GM18868 (cell line): ENCODE data around the gene ANKRD40.
"Not testable (repeated sequence)": the region's sequence is repeated elsewhere in the genome, so short reads cannot be mapped to it uniquely, and the experiment has no call there.

ENCODE experiments used
- ATAC-seq: cut with Tn5 transposase; IDR thresholded peaks from one replicate; pipeline ENCODE4 v1.9.1; 2021; ENCODE audit warnings: mild to moderate bottlenecking, moderate library complexity; ENCODE audit not compliant: unreplicated experiment

The ANKRD40 gene

DNA sequence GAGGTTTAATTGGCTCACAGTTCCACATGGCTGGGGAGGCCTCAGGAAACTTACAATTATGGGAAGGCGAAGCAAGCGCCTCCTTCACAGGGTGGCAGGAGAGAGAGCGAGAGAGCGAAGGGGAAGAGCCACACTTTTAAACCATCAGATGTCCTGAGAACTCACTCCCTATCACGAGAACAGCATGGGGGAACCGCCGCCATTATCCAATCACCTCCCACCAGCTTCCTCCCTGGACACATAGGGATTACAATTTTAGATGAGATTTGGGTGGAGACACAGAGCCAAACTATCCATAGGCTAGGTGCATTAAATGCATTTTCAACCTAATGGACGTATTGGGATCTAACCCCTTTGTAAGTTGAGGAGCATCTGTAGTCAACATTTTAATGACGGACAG, 4.9 kb upstream of the ANKRD40 start:
- ATAC-seq, result no peak

GRCh38 chr17:50710650-50711049, 2.9 kb upstream of the ANKRD40 start:
- ATAC-seq, result no peak

GRCh38 chr17:50710025-50710424, 2.3 kb upstream of the ANKRD40 start:
- ATAC-seq, result no peak

DNA sequence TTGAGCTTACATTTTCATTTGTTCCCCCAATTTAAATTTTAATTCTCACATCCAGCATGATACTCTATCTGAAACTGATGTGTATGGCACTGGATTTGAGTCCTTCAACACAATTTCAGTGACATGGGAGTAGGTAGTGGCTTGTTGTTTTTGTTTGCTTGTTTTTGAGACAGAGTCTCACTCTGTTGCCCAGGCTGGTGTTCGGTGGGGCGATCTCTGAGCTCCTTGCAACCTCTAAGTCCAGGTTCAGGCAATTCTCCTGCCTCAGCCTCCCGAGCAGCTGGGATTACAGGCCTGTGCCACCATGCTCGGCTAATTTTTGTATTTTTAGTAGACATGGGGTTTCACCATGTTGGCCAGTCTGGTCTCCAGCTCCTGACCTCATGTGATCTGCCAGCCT, 1.3 kb upstream of the ANKRD40 start:
- ATAC-seq, result not testable (repeated sequence)

DNA sequence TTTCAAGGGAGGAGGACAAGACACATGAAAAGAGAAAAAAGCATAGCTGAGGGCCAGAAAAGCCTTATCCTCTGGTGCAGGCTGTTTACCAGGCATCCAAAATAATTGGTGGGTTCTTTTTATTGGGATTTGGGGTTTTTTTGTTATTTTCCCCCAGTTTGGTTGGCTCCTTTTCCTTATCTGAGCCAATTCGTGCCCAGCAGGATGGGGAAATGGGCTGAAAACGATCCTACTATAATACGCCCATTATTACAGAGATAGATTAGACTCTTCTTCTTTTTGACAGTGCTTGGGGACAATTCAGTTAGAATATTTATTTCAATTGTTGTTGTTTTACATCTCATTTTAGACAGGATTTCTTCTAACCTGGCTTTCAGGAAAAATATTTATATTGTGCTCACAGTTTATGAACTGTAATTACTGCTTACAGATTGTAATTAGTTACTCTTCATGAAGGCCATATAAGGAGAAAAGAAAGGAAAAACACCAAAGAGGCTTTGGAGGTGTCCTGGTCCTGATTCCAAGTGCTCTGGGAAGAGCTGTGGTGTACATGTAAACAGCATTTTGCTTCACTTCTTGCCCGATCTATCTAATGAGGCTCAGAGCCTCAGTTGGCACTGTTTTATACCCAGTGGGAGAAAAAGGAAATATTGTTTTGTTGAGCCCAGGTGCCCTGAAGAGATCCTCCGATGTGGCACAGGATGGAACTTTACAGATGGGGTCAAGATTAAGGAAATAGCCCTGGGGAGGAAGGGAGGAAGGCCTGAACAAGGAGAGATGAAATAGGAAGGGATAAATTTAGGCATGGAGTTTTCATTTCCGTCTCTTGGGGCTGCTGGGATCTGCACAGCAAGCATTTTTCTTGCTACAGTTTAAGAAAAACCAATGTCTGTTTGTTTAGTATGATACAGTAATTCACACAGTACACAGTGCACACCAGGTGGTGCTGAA, 611 bp upstream of the ANKRD40 start:
- ATAC-seq, result no peak

DNA sequence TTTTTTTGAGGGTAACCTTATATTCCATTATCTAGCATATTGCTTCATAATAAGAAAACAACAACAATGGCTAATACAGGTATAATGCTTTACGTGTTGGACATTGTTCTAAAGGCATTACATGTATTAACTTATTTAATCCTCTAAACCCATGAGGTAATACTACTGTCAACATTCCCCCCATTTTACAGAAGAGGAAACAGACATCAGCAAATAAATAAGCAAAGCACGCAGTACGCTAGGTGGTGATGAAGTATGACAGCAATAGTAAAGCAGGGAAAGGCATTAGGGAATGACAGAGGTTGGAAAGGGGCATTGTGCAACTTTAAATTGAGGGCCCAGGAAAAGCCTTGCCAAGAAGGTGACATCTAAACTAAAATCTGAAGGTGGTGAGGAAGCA, 4.6 kb downstream of the ANKRD40 start:
- no peak for ATAC-seq

DNA sequence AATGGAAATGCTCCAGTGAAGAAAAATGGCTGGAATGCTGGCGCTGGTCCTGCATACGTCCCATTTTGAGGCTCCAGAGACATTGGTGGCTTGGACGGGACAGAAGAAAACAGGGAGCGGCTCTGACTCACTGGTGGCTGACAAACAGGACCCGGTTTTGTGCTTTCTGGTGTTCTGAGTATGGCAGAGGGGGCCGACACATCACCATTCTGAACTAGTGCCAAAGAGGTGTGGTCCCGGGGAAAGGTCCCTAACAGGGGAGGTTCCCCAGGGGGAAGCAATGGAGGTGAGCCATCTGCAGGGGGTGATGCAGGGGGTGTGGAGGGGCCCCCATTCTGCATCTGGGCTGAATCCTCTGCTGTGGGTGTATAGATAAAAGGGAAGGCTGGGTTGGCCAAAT, 8.3 kb downstream of the ANKRD40 start:
- no peak for ATAC-seq

GRCh38 chr17:50697663-50698272, 9.9 kb downstream of the ANKRD40 start:
- no peak for ATAC-seq

DNA sequence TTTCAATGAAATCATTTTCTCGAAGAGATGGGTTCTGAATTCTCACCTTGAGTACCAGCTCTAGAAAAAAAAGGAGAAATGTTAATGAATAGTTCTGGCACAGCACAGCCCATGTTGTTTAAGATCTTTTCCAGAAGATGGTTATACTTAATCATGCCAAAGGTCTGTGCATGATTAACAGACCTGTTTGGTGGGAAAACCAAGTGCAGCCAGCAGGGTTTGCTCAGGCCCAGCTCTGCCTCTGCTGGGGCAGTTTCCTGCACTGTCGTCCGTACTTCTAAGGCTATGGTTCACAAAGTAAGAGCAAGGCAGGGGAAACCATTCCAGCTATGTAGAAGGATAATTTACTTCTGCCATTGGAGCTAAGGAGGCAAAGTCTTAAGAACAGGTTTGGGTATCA, 10.7 kb downstream of the ANKRD40 start:
- ATAC-seq, result no peak

DNA sequence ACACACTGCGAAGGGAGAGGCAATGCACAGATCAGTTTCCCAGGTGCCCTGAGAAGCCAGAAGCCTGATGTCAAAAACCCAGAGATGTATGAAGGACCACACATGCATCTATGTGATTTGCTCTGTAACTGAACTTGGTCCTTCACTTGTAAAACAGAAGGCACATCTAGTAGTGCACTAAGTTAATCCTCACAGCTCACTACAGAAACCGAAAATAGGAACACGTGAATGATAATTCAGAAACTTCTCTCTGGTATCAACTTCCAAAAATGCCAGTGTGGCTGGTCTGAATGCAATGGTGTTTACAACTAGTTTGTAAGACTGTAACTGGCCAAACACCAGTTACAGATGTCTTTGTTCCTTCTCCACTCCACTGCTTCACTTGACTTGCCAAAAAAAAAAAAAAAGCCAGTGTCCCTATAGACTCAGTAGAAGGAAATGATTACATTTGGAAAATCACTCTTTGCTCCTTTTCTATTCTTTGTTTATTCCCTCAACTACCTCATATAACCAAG, 11.3 kb downstream of the ANKRD40 start:
- ATAC-seq, result no peak

GRCh38 chr17:50693036-50693682, 14.6 kb downstream of the ANKRD40 start:
- ATAC-seq, result no peak

DNA sequence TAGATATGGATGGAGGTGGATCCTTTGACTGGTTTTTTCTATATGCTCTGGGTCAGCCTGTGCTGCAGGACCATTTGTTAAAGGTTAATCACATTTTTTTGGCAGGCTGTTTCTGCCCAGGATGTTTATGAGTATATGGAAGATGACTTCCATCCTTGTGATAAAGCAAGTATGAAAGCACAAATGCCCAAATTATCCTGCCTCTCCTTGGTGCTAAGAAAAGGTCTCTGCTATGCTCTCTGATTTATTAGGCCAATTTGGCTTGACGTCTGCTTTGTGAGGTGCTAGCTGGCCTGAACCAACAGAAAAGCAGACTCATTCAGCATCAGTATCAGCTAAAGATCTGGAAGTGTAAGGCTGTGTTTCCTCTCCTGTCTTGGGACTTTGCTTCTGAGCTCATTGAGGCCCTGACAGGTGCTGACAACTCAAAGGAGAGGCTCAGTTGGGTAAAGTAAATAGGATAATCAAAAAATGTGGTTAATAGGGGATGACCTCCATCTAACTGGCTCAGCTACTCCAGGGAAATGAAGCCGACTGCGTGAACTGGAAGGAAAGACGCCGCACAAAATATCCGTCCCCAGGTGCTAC, 15.2 kb downstream of the ANKRD40 start:
- no peak for ATAC-seq

- ATAC-seq, result no peak
Measured at GRCh38 chr17:50691550-50692447, 15.9 kb downstream of the ANKRD40 start.

- no peak for ATAC-seq
Measured at GRCh38 chr17:50690887-50691549, 16.7 kb downstream of the ANKRD40 start.

GRCh38 chr17:50689956-50690886, 17.5 kb downstream of the ANKRD40 start:
- no peak for ATAC-seq

DNA sequence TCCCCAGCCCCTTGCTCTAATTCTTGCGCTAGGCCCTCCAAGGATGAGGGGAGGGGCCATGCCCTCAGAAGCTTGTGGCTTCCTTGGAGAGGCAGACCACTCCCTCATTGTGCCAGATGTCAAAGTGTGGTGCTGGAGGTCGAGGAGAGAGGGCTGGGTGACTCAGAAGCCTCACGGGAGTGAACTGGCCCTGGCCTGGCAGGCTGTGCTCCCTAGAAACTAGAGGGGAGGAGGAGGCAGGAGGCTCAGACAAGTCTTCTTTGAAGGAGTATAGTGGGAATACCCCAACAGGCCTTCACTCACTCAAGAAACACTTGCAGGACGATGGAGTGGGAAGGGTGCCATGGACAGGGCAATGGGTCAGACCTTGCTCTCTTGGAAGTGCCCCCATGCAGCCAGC, 18.5 kb downstream of the ANKRD40 start:
- ATAC-seq, result no peak

- ATAC-seq, result no peak
Measured at GRCh38 chr17:50688245-50688644, 19.5 kb downstream of the ANKRD40 start.

- ATAC-seq, result no peak
Measured at GRCh38 chr17:50687200-50688066, 20.3 kb downstream of the ANKRD40 start.
